Left ventricle myocardium inferior (tissue), 1 donor: Measurements from ENCODE around the gene DARS2. TPM values are rescaled to one million over a fixed set of nuclear protein-coding genes. Genes with fewer than 3 reads are reported as not detected.
"Not testable (repeated sequence)": the region's sequence is repeated elsewhere in the genome, so short reads cannot be mapped to it uniquely, and the experiment has no call there.

Source experiments
- DNase-seq: peaks from one replicate; pipeline ENCODE4 v3.0.0-alpha.2; 2020
- H3K27ac ChIP-seq: fragments of 200-600 bp; replicated peaks from 2 replicates; pipeline ENCODE4 v1.8.0; 2021
- H3K27me3 ChIP-seq: fragments of 200-600 bp; 2 replicates; pipeline ENCODE4 v1.8.0; 2021; ENCODE audit warnings: low read depth
- H3K36me3 ChIP-seq: fragments of 200-600 bp; 2 replicates; pipeline ENCODE4 v1.8.0; 2021
- H3K4me1 ChIP-seq: fragments of 200-600 bp; 2 replicates; pipeline ENCODE4 v1.8.0; 2021
- H3K4me3 ChIP-seq: fragments of 200-600 bp; 2 replicates; pipeline ENCODE4 v1.8.0; 2021; ENCODE audit warnings: mild to moderate bottlenecking, moderate library complexity
- H3K9me3 ChIP-seq: fragments of 200-600 bp; replicated peaks from 2 replicates; pipeline ENCODE4 v1.8.0; 2021
- intact Hi-C: fragments of 100-400 bp; cut with micrococcal nuclease; formaldehyde crosslinking; loops from one replicate; pipeline ENCODE4 v1.11.0; 2022
- total RNA-seq: library from RNA; stranded (reverse); fragmentation: NEBNext Ultra II Directional; extraction: Animal tissue kit (Norgen Biotek cat#: 25700); gene quantifications from one replicate; pipeline ENCODE4 v1.2.1, GENCODE V29; 2021
- TF ChIP-seq, protein P1 (sequence below): fragments of 200-600 bp; IDR thresholded peaks from 2 replicates; pipeline ENCODE4 v1.8.0; 2021; ENCODE audit warnings: antibody characterized with exemption, mild to moderate bottlenecking, borderline replicate concordance
- donor health status: DM: no; HTN: yes; CAD: no; lungs with severe emphysema.

DARS2 gene
- total RNA-seq, 1 donor from 2014 or later: 15.1 TPM

DNA sequence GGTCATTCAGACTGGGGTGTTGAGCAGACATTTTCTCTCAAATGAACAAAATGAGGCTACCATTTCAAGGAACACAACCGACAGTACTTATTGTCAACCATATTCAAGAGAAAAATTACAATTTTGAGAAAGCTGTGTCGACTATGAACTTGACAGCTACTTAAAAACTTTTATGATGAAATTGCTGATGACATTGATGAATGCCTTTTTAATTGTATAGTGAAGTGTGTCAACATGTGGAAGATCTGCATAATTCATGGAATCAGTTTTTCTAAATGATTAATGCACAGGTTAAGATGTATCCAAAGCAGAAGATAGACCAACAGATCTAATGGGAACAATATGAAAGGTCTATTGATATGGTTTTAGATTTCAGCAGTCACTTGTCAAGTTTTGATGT lies 34.6 kb upstream of the DARS2 start:
- Histone ChIP-seq H3K27ac (no peak overlapping the region), H3K9me3 (no peaks in the 10 kb centered on the region), H3K27me3 (no peaks in the 10 kb centered on the region), H3K36me3 (peaks cover 31% of the 10 kb centered on the region), H3K4me3 (no peak overlapping the region), H3K4me1 (no peaks in the 10 kb centered on the region)
- DNase-seq: no peak
- intact Hi-C loops: no loop called here
- TF ChIP-seq, protein P1, sequence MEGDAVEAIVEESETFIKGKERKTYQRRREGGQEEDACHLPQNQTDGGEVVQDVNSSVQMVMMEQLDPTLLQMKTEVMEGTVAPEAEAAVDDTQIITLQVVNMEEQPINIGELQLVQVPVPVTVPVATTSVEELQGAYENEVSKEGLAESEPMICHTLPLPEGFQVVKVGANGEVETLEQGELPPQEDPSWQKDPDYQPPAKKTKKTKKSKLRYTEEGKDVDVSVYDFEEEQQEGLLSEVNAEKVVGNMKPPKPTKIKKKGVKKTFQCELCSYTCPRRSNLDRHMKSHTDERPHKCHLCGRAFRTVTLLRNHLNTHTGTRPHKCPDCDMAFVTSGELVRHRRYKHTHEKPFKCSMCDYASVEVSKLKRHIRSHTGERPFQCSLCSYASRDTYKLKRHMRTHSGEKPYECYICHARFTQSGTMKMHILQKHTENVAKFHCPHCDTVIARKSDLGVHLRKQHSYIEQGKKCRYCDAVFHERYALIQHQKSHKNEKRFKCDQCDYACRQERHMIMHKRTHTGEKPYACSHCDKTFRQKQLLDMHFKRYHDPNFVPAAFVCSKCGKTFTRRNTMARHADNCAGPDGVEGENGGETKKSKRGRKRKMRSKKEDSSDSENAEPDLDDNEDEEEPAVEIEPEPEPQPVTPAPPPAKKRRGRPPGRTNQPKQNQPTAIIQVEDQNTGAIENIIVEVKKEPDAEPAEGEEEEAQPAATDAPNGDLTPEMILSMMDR: no peak

DNA sequence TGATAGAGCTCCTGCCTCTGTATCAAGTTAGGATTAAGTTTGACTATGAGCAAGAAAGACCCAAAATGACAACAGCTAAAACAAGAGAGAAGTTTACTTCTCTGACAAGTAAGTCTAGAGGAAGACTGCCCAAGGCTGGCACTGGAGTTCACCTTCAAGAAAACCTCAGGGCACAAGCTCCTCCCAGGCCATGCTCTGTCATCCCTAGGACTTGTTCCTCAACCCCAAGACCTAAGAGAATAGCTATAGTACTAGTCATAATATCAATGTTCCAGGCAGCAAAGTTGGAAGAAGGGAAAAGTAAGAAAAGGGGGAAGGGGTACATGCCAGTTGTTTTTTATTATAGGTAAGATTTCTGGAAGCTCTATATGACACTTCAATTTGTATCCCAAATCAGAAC lies 26.4 kb upstream of the DARS2 start:
- H3K9me3 ChIP-seq: peaks cover 8% of the 10 kb centered on the region
- H3K4me3 ChIP-seq: no peak overlapping the region
- intact Hi-C loops: no loop called here
- no peaks in the 10 kb centered on the region for H3K4me1 ChIP-seq
- peaks cover 10% of the 10 kb centered on the region for H3K36me3 ChIP-seq
- no peaks in the 10 kb centered on the region for H3K27me3 ChIP-seq
- TF ChIP-seq, protein P1: no peak
- no peak for DNase-seq
- no peak overlapping the region for H3K27ac ChIP-seq

DNA sequence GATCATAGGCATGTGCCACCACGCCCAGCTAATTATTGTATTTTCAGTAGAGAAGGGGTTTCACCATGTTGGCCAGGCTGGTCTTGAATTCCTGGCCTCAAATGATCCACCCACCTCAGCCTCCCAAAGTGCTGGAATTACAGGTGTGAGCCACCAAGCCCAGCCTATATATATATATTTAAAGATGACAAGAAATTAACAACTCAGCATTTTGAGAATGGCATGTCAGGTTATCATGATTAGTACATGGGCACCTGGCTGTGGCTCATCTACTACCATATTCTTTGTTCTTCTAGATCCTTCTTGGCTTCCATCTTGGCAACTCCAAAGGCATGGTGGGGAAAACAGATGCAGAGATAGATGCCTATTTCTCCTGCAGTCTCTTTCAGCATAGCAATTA lies 24.5 kb upstream of the DARS2 start:
- H3K27me3 ChIP-seq, H3K27ac ChIP-seq, H3K4me1 ChIP-seq, H3K4me3 ChIP-seq, H3K9me3 ChIP-seq, DNase-seq, intact Hi-C loops, H3K36me3 ChIP-seq: not testable (repeated sequence)

- Histone ChIP-seq H3K27me3 (no peaks in the 10 kb centered on the region), H3K9me3 (no peaks in the 10 kb centered on the region), H3K27ac (no peak overlapping the region), H3K4me3 (no peak overlapping the region), H3K4me1 (no peaks in the 10 kb centered on the region), H3K36me3 (peaks cover 23% of the 10 kb centered on the region)
- TF ChIP-seq, protein P1: no peak
- intact Hi-C loops: no loop called here
- no peak for DNase-seq
Observed at GRCh38 chr1:173802961-173803360, 21.5 kb upstream of the DARS2 start.

DNA sequence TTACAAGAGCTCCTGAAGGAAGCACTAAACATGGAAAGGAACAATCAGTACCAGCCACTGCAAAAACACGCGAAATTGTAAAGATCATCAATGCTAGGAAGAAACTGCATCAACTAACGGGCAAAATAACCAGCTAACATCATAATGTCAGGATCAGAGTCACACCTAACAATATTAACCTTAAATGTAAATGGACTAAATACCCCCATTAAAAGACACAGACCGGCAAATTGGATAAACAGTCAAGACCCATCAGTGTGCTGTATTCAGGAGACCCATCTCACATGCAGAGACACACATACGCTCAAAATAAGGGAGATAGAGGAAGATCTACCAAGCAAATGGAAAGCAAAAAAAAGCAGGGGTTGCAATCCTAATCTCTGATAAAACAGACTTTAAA lies 10.8 kb upstream of the DARS2 start:
- H3K9me3 ChIP-seq, intact Hi-C loops, H3K27ac ChIP-seq, DNase-seq, H3K27me3 ChIP-seq, H3K4me3 ChIP-seq, H3K4me1 ChIP-seq: not testable (repeated sequence)
- H3K36me3 ChIP-seq: peaks cover 21% of the 10 kb centered on the region

- no peak for DNase-seq
- Histone ChIP-seq H3K9me3 (no peaks in the 10 kb centered on the region), H3K27me3 (no peaks in the 10 kb centered on the region), H3K27ac (no peak overlapping the region), H3K4me3 (no peak overlapping the region), H3K4me1 (peaks cover 8% of the 10 kb centered on the region), H3K36me3 (no peaks in the 10 kb centered on the region)
- TF ChIP-seq, protein P1: no peak
- intact Hi-C loops: no loop called here
Observed at GRCh38 chr1:173818459-173818858, 6.0 kb upstream of the DARS2 start.

DNA sequence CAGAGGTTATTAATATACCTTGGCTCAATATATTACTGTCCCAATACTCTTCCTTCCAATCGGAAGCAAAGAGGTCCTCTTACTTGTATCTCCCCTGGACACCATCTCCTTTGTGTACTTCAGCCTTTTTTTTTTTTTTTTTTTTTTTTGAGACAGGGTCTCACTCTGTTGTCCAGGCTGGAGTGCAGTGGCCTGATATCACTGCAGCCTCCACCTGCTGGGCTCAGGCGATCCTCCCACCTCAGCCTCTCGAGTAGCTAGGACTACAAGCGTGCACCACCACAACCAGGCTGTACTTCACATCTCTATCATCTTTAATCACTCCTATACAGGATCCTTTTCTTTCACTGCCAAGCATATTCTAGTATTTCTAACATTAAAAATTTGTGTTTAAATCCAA lies 2.8 kb upstream of the DARS2 start:
- H3K4me1 ChIP-seq: peaks cover 30% of the 10 kb centered on the region
- no peaks in the 10 kb centered on the region for H3K27me3 ChIP-seq
- H3K27ac ChIP-seq: no peak overlapping the region
- no peaks in the 10 kb centered on the region for H3K9me3 ChIP-seq
- DNase-seq: no peak
- H3K4me3 ChIP-seq: no peak overlapping the region
- TF ChIP-seq, protein P1: no peak
- H3K36me3 ChIP-seq: no peaks in the 10 kb centered on the region
- intact Hi-C loops: loop anchor here (10.0 kb wide), 1 partner anchor 1077 kb away; no protein-coding TSS in a partner anchor
